NOMO-1 treated with dmso at 0.1 percent for 144 hours (cell line): ENCODE results near the gene HNRNPLL.
"Not testable (repeated sequence)": the region's sequence is repeated elsewhere in the genome, so short reads cannot be mapped to it uniquely, and the experiment has no call there.

ENCODE experiments used
- DNase-seq: peaks from one replicate; lab custom pipeline; 2025; ENCODE audit not compliant: unreplicated experiment; lab: John Stamatoyannopoulos, UW

The HNRNPLL gene

DNA sequence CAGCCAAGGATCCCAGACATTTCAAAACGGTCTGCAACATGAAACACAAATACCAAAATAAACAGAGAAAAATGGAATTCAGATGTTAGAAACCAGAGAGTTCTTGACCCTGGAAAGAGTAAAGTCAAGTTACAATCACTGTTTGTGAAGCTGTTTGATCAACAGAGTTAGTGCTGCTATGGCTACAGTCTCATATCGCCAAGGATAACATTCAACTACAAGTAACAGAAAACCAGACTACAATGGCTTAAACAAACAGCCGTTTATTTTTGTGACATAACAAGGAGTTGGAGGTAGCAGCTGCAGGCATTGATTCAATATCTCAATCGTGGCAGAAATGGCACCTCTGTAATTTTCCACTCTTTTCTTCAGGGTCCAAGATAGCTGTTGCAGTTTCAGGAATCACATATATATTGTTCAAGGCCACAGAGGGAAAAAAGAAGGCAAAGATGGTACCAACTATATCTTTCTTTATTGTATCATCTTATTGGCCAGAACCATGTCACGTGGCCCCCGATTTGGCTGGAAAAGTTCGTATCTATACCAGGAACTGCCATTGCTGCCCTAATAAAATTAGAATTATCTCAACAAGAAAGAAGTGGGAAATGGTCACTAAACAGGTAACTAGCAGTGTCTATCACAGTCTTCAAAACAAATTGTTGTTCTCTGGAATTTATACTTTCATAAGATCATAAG lies 17.7 kb upstream of the HNRNPLL start:
- DNase-seq = no peak

DNA sequence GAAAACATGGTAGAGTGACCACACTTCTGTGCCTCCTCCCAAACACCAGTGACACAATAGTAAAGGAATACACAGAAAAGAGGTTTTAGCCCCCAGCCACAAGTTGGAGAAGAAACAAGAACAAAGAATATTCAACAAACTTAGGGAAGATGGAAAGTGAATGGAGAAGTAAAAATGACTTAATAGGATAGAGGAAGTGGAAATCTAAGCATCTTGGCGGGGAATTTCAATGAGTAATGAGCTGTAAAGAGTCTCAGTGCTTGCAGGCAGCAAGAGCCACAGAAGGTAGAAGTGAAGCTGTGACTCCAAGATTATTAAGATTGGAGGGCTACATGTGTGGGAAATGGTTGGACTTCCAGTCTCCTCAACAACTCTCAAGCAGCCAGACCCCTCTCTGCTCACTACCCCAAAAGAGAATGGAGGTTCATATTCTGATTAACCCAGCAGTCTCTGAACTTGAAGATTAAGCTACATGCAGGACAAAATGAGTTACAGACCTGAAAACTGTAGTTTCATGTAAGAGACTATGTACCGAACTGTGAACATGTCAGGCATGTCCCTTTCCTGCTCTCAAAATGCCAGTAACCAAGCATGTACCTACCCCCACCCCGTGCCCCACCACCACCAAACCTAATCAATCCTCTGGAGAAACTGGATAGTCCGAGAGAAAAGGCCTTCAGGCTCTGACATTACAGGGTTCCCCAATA lies 16.9 kb upstream of the HNRNPLL start:
- peak; percentile 84 for DNase-seq

- no peak for DNase-seq
These were observed 14.6 kb upstream of the HNRNPLL start for GRCh38 chr2:38617301-38617700.

GRCh38 chr2:38615237-38615636 lies 12.5 kb upstream of the HNRNPLL start:
- no peak for DNase-seq

DNA sequence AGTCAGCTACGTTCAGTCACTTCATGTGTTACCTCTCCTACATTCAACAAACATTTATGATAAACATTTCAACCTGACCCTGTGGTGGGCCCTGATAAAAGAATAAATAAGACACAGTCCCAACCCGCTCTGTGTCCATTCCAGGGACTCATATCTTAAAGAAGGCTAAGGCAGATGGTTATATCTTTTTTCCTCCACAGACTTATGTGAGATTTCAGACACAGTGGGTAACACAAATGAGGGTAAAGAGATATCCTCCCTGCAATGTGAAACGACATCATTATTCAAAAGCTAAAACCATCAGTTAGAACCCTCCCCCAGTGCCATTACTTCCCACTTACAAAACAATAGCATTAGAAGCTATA lies 11.1 kb upstream of the HNRNPLL start:
- no peak for DNase-seq

- DNase-seq = peak; percentile 30
These were observed 10.6 kb upstream of the HNRNPLL start for GRCh38 chr2:38613126-38613848.

- peak; percentile 74 for DNase-seq
These were observed 8.4 kb upstream of the HNRNPLL start for GRCh38 chr2:38610851-38611801.

DNA sequence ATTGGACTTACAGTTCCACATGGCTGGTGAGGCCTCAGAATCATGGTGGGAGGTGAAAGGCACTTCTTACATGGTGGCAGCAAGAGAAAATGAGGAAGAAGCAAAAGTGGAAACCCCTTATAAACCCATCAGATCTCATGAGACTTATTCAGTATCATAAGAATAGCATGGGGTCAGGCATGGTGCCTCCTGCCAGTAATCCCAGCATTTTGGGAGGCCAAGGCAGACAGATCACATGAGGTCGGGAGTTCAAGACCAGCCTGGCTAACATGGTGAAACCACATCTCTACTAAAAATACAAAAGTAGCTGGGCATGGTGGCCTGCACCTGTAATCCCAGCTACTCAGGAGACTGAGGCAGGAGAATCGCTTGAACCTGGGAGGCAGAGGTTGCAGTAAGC lies 6.5 kb upstream of the HNRNPLL start:
- not testable (repeated sequence) for DNase-seq

- DNase-seq = no peak
These were observed 6.0 kb upstream of the HNRNPLL start for GRCh38 chr2:38608755-38609154.

GRCh38 chr2:38605298-38605830 lies 2.6 kb upstream of the HNRNPLL start:
- no peak for DNase-seq

DNA sequence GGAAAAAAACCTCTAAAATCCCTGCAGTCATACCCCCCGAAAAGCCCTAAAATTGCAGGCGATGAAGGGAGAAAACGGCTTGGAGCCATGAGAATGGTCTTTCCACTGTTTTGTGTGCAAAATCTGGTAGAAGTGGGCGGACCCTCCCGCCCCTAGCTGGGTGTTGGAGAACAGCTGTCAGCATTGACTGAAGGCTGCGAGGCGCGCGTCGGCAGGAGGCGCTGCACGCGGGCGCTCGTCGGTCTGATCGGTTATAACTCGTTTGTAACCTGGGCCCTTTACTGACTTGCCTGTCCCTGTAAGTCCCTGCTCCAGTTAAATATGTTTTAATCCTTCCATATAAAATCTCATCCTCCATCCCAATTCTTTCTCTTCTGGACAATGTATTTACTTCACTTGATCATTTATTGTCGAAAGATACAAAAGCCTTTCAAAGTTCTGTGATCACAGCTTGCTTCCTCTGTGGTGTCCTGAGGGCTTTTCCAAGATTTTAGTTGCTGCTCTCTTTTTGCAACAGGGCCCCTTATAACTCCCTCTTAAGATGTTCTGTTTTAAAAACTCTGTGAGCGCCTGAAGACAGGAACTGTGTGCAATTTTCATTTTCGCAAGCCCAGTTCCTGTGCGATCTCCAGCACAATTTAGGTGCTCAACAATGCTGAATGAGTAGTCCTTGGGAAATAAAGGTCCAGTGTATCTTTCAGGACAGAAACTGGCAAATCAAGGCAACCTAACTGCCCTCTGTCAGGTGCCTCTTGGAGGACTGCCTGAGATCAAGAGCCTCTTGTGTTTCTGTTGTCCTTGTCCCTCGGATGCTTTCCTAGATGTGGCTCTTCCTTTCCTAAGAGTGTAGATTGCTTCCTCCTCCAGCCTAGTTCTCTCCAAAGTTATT lies 918 bp upstream of the HNRNPLL start:
- peak; percentile 78 for DNase-seq

DNA sequence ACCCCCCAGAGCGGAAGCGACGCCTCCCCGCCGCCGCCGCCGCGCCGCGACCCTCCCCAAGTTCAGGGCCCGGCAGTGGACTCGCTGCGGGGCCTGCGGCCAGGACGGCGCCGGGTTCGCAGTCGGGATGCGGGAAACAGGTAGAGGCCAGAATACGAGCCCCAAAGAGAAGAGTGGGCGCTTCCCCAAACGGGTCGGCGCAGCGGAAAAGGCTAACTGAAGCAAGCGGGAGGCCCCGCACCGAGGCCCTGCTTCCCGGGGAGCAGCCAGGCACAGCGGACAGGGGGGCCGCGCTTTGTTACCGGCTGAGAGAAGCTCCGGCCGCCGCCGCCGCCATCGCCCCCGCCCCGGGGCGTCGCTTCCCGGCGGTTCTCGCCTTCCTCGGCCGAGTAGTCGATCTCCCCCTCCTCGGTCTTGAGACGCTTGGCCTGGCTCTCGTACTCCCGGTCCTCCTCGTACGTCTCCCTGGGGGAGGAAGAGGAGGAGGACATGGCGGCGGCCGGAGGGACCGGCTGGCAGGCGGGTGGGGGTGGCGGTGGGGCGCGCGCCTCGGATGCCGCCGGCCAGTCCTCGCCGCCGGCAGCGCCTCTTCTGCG lies 494 bp downstream of the HNRNPLL start:
- no peak for DNase-seq

- DNase-seq = no peak
These were observed 1.1 kb downstream of the HNRNPLL start for GRCh38 chr2:38601463-38602135.

DNA sequence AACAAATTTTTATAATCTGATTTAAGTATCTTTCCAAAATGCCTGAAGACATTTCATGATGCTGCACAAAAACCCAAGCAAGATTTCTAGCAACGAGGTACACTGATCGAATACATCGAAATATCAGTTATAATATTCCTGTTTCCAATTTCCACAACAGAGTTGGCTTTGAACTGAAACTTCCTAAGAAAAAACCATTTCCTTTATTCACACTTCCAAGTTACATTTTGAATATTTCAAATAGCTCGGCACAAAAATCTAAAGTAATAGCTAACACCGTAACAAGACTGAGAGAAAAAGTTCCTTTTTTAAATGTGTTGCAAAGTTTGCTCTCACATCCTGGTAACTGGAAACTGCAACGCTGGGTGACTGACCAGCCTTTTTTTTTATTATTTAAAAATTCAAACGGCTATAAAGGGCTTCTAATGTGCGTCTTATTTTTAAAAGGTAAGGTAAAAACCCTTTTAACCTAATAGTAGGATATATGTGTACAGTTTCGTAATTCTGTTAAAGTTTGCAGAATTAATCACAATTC lies 1.7 kb downstream of the HNRNPLL start:
- DNase-seq = no peak

GRCh38 chr2:38600242-38600891 lies 2.4 kb downstream of the HNRNPLL start:
- no peak for DNase-seq

DNA sequence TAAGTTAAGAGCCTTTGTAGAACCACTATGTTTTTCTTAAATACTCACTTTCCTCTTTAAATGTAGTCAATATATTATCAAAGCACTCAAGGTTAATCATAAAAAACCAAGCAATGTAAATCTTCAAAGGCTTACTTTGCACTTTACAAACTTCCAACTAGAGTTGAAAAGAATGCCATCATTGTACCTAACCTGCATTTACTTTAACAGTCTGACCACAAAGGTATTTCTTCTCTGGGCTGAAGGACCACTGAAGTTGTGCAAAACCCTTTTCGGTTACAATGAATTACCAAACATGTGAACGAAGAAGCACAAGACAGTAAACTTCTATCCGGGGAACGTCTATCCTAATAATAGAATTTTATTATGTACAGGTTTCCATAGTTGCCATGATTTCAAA lies 3.0 kb downstream of the HNRNPLL start:
- no peak for DNase-seq

GRCh38 chr2:38598991-38599295 lies 3.8 kb downstream of the HNRNPLL start:
- no peak for DNase-seq
